Gastrocnemius medialis (tissue), 4 donors: ENCODE data around the gene RC3H1. TPM values are rescaled to one million over a fixed set of nuclear protein-coding genes. Genes with fewer than 3 reads are reported as not detected.
A peak's percentile ranks its signal among the peaks of the same experiment; 100 is the strongest.

Experiments
- ATAC-seq, 2 donors: fragments of 150-250 bp; one replicate each; pipeline ENCODE4 v1.9.1; 2016
- DNase-seq, 2 donors: peaks; one replicate each; pipeline ENCODE4 v3.0.0-alpha.2; 2019
- H3K27ac ChIP-seq, 4 donors: fragments of 200-600 bp; sonication (generic); 1 replicate in 1 of 4; 2 replicates in 3 of 4; pipeline ENCODE4 v1.5.1; 2016 to 2018; ENCODE audit warnings: mild to moderate bottlenecking in 2 of 4, moderate library complexity in 1 of 4
- H3K27me3 ChIP-seq, 3 donors: fragments of 200-600 bp; sonication (generic) in 2 of 3; 1 replicate in 1 of 3; 2 replicates in 2 of 3; pipeline versions ENCODE4 v1.5.1 to v1.6.0; 2016 to 2019; ENCODE audit warnings: mild to moderate bottlenecking in 1 of 3, moderate library complexity in 1 of 3
- H3K36me3 ChIP-seq, 2 donors: fragments of 200-600 bp; sonication (generic) in 1 of 2; one replicate each; pipeline ENCODE4 v1.5.1; 2017 to 2018
- H3K4me1 ChIP-seq, 2 donors: fragments of 200-600 bp; sonication (generic) in 1 of 2; one replicate each; pipeline ENCODE4 v1.5.1; 2016 to 2017; ENCODE audit warnings: mild to moderate bottlenecking in 2 of 2
- H3K4me3 ChIP-seq, 4 donors: fragments of 200-600 bp; sonication (generic) in 3 of 4; 1 replicate in 1 of 4; 2 replicates in 3 of 4; pipeline ENCODE4 v1.5.1; 2016 to 2019; ENCODE audit warnings: mild to moderate bottlenecking in 2 of 4
- H3K9me3 ChIP-seq, 3 donors: fragments of 200-600 bp; sonication (generic) in 2 of 3; 1 replicate in 1 of 3; 2 replicates in 2 of 3; pipeline ENCODE4 v1.5.1; 2016 to 2019
- POLR2A ChIP-seq, 2 donors: fragments of 450-650 bp; IDR thresholded peaks; one replicate each; pipeline ENCODE4 v1.6.1; 2017; ENCODE audit warnings: antibody characterized with exemption in 2 of 2, mild to moderate bottlenecking in 2 of 2, moderate library complexity in 2 of 2
- in situ Hi-C, 4 donors: fragments of 200-750 bp; cut with MboI; loops; one replicate each; pipeline versions ENCODE4 v1.15.0 to v1.8.0; 2017; ENCODE audit warnings: low sequenced_read_pairs in 4 of 4
- intact Hi-C: fragments of 100-400 bp; cut with DNase I; formaldehyde crosslinking; loops from one replicate; pipeline ENCODE4 v1.15.1; 2023; ENCODE audit warnings: low total_unique reads
- total RNA-seq, 4 donors: library from RNA; depleted of rRNA; stranded (reverse); fragments of >200 nt; gene quantifications; one replicate each; pipeline versions ENCODE4 v1.1.0 to v1.2.3, GENCODE V29; 2016
- TF ChIP-seq, protein P1 (sequence below), 5 experiments: fragments of 450-650 bp in 3 of 5; fragments of 200-600 bp in 2 of 5; sonication (generic) in 2 of 5; IDR thresholded peaks in 4 of 5; conservative IDR thresholded peaks in 1 of 5; 1 replicate in 4 of 5; 2 replicates in 1 of 5; pipeline ENCODE4 v1.5.1; 2016 to 2019; ENCODE audit warnings: antibody characterized with exemption in 5 of 5, mild to moderate bottlenecking in 3 of 5, moderate library complexity in 3 of 5

Gene RC3H1
- total RNA-seq, 4 donors from 2014 or later: 17.6 to 88.9 (median 37.8) TPM

DNA sequence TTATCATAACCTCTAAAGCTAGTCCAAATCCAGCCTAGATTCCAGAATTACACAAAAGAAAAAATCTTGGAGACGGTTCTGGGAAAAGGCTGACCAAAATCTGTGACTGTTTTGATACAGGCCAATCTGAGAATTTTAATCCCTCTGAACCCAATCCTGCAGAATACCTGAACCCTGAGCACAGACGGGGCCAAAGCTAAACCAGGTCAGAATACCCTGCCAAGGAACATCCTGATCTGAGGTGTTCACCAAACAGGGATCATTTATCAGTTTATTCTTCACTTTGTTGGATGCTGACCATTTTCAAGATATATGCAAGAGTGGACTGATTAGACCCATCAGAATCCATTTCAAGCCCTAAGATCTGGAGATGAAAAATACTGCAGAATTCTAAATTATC, 3.6 kb downstream of the RC3H1 start:
- intact Hi-C loops: no loop called here
- Histone ChIP-seq H3K27me3 (no peaks in the 10 kb centered on the region), H3K36me3 (no peaks in the 10 kb centered on the region), H3K27ac (peak overlapping the region; percentile 94 to 98 (median 95)), H3K4me1 (peaks cover 63 to 77% of the 10 kb centered on the region in 2 donors), H3K4me3 (peak overlapping the region; percentile 1 to 88 (median 79)), H3K9me3 (no peaks in the 10 kb centered on the region)
- DNase-seq: peak in 1 of 2 donors; percentile 43
- TF ChIP-seq, protein P1, sequence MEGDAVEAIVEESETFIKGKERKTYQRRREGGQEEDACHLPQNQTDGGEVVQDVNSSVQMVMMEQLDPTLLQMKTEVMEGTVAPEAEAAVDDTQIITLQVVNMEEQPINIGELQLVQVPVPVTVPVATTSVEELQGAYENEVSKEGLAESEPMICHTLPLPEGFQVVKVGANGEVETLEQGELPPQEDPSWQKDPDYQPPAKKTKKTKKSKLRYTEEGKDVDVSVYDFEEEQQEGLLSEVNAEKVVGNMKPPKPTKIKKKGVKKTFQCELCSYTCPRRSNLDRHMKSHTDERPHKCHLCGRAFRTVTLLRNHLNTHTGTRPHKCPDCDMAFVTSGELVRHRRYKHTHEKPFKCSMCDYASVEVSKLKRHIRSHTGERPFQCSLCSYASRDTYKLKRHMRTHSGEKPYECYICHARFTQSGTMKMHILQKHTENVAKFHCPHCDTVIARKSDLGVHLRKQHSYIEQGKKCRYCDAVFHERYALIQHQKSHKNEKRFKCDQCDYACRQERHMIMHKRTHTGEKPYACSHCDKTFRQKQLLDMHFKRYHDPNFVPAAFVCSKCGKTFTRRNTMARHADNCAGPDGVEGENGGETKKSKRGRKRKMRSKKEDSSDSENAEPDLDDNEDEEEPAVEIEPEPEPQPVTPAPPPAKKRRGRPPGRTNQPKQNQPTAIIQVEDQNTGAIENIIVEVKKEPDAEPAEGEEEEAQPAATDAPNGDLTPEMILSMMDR (IDR thresholded peaks at IDR 0.05 in 4 of 5, conservative IDR thresholded peaks at IDR 0.05 in 1 of 5): no peak
- no peak for TF ChIP-seq POLR2A (IDR thresholded peaks at IDR 0.05)
- in situ Hi-C loops: no loop called here
- ATAC-seq: peak in 1 of 2 donors; percentile 41

DNA sequence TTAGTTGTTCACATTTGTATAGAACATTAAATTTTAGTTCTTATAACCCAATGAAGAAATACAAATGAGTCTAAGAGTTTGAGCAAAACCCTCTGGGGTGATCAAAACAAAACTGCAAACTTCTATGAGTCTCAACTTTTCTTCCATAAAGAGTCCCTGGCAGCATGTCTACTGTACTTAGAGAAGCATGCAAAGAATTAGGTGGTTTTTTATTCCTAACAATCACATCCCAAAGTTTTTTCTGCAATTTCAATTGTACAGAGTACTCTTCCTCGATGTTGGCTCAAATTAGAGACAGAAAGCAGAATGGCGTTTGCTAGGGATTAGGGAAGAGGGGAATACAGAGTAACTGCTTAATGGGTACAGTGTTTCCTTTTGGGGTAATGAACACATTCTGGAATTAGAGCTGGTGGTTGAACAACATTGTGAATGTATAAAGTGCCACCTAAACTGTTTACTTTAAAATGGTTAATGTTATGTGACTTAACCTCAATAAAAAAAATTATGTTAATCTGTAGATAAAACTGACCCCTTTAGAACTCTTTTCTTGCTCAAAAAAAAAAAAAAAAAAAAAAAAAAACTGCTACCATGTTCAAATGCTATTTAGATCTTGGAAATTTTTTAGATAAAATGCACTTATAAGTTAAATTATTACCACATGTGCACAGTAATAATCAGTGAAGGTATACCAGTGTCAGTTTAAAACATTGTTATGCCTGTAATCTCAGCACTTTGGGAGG, 4.8 kb downstream of the RC3H1 start:
- H3K9me3 ChIP-seq: no peaks in the 10 kb centered on the region
- intact Hi-C loops (no loop called here), in situ Hi-C loops (no loop called here)
- peaks cover 65 to 69% of the 10 kb centered on the region in 2 donors for H3K4me1 ChIP-seq
- TF ChIP-seq, protein P1 (IDR thresholded peaks at IDR 0.05 in 4 of 5, conservative IDR thresholded peaks at IDR 0.05 in 1 of 5): no peak
- TF ChIP-seq POLR2A (IDR thresholded peaks at IDR 0.05): no peak
- DNase-seq: no peak
- no peaks in the 10 kb centered on the region for H3K36me3 ChIP-seq
- peak overlapping the region; percentile 94 to 98 (median 95) for H3K27ac ChIP-seq
- ATAC-seq: no peak
- H3K27me3 ChIP-seq: no peaks in the 10 kb centered on the region
- peak overlapping the region in 3 of 4 donors; percentile 2 to 85 (median 73) for H3K4me3 ChIP-seq

DNA sequence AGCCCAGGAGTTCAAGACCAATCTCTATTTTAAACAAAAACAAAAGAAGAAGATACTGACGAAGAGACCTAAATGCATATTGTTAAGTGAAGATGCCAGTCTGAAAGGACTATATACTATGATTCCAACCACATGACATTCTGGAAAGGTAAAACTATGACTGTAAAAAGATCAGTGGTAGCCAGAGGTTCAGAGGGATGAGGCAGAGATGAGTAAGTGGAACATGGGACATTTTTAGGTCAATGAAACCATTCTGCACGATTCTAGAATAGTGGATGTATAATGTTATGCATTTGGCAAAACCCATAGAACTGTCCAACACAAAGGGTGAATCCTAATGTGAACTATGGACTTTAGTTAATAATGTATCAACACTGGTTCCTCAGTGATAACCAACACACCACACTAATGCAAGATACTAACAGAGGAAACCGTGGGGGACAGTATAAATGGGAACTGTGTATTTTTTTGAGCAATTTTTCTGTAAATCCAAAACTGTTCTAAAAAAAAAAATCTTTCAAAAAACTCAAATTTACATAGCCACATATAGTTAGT, 8.2 kb downstream of the RC3H1 start:
- DNase-seq (no peak), ATAC-seq (peak in 1 of 2 donors; percentile 30)
- intact Hi-C loops (no loop called here), in situ Hi-C loops (no loop called here)
- Histone ChIP-seq H3K4me3 (no peak overlapping the region), H3K36me3 (no peaks in the 10 kb centered on the region), H3K27me3 (no peaks in the 10 kb centered on the region), H3K27ac (peak overlapping the region in 1 of 4 donors; percentile 95), H3K4me1 (peaks cover 76 to 77% of the 10 kb centered on the region in 2 donors), H3K9me3 (no peaks in the 10 kb centered on the region)
- TF ChIP-seq POLR2A (IDR thresholded peaks at IDR 0.05): no peak
- TF ChIP-seq, protein P1 (IDR thresholded peaks at IDR 0.05 in 4 of 5, conservative IDR thresholded peaks at IDR 0.05 in 1 of 5): no peak

DNA sequence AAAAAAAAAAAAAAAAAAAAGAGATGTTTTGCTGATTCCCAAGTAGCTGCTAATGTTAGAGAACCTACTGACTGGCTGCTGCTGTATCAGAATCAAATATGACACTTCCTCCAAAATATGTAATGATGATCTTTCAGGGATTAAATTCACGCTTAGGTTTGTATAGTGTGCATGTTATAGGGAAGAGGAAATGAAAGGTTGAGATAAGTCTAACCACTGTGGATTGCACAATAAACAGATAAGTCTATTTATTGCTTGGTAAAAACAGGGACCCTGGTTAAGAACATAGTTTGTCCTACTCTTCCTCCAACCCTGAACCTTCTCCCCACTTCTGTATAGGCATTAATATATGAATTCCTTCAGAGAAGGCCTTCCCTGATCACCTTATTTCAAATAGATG, 13.2 kb downstream of the RC3H1 start:
- TF ChIP-seq, protein P1 (IDR thresholded peaks at IDR 0.05 in 4 of 5, conservative IDR thresholded peaks at IDR 0.05 in 1 of 5): no peak
- no peak for TF ChIP-seq POLR2A (IDR thresholded peaks at IDR 0.05)
- ATAC-seq (no peak), DNase-seq (no peak)
- in situ Hi-C loops (no loop called here), intact Hi-C loops (loop anchor here (5.0 to 10.0 kb wide), 2 partner anchors 142 to 1864 kb away; partner anchors contain the start of genes GAS5 and ZBTB37)
- Histone ChIP-seq H3K9me3 (no peaks in the 10 kb centered on the region), H3K4me3 (no peak overlapping the region), H3K27ac (peak overlapping the region; percentile 47 to 84 (median 58)), H3K4me1 (peaks cover 59 to 72% of the 10 kb centered on the region in 2 donors), H3K27me3 (no peaks in the 10 kb centered on the region), H3K36me3 (no peaks in the 10 kb centered on the region)
